OCI-LY3 (cell line): ENCODE measurements around the gene AMOTL1.
"Not testable (repeated sequence)": the region's sequence is repeated elsewhere in the genome, so short reads cannot be mapped to it uniquely, and the experiment has no call there.

Experiments
- H2AFZ ChIP-seq: fragments of 200-600, 300-600 bp; shearing (Covaris generic); 2 replicates; pipeline ENCODE4 v1.6.0; 2014; ENCODE audit warnings: antibody characterized with exemption, low read depth, low read length
- H3K27ac ChIP-seq: fragments of 200-600, 300-600 bp; sonication (generic); 2 replicates; pipeline ENCODE4 v1.5.1; 2014; ENCODE audit warnings: mild to moderate bottlenecking, low read length, moderate library complexity, mixed read lengths
- H3K27me3 ChIP-seq: fragments of 200-600, 300-600 bp; sonication (generic); 2 replicates; pipeline ENCODE4 v1.6.1; 2014; ENCODE audit warnings: low read depth, low read length, mixed read lengths
- H3K36me3 ChIP-seq: fragments of 200-600, 300-600 bp; sonication (generic); replicated peaks from 2 replicates; pipeline ENCODE3; 2014; ENCODE audit warnings: low read depth, low read length, mixed read lengths
- H3K4me1 ChIP-seq: fragments of 300-600, 200-600 bp; sonication (generic); 2 replicates; pipeline ENCODE4 v1.6.1; 2014; ENCODE audit warnings: low read length, mixed read lengths
- H3K4me2 ChIP-seq: fragments of 200-600, 300-600 bp; sonication (generic); 2 replicates; pipeline ENCODE4 v1.6.1; 2014; ENCODE audit warnings: low read length, mixed read lengths
- H3K4me3 ChIP-seq: fragments of 300-600, 200-600 bp; sonication (generic); 2 replicates; pipeline ENCODE4 v1.5.1; 2014; ENCODE audit warnings: antibody characterized with exemption, mild to moderate bottlenecking, low read length, moderate library complexity
- H3K79me2 ChIP-seq: fragments of 300-600, 200-600 bp; shearing (Covaris generic); 2 replicates; pipeline ENCODE4 v1.6.1; 2014; ENCODE audit warnings: mild to moderate bottlenecking, low read length, mixed read lengths
- H3K9ac ChIP-seq: fragments of 300-600, 200-600 bp; shearing (Covaris generic); 2 replicates; pipeline ENCODE4 v1.6.0; 2014; ENCODE audit warnings: mild to moderate bottlenecking, low read length, moderate library complexity
- H3K9me3 ChIP-seq: fragments of 200-600, 300-600 bp; shearing (Covaris generic); 2 replicates; pipeline ENCODE4 v1.6.1; 2014; ENCODE audit warnings: low read length, mixed read lengths; ENCODE audit not compliant: insufficient read depth
- H4K20me1 ChIP-seq: fragments of 200-600, 300-600 bp; sonication (generic); 2 replicates; pipeline ENCODE4 v1.6.1; 2016; ENCODE audit warnings: low read length, mixed read lengths; ENCODE audit not compliant: insufficient read depth
- EZH2phosphoT487 ChIP-seq: fragments of 200-600 bp; shearing (Covaris generic); IDR thresholded peaks from 2 replicates; pipeline ENCODE4 v1.6.1; 2018; ENCODE audit warnings: antibody characterized with exemption, mixed run types, low read depth
- TF ChIP-seq, protein P1 (sequence below): fragments of 200-600, 300-600 bp; sonication (generic); IDR thresholded peaks from 2 replicates; pipeline ENCODE4 v1.5.1; 2014; ENCODE audit warnings: antibody characterized with exemption, low read length, low read depth

The AMOTL1 gene

DNA sequence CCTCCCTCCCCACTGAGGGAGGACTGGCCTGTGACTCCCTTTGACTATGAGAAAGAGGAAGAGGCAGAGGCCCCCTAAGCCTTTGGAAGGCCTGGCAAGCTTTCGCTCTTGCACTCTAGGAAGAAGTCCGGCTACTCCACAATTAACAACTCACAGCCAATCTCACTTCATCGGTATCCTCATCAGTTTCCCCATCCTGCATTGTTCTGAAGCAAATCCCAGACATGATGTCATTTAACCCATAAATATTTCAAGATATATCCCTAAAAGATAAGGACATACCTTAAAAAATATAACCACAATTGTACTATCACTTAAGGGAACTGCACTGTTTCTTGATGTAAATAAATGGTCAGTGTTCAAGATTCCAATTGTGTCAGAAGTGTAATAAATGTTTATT is 142.1 kb downstream of the AMOTL1 start:
- Histone ChIP-seq H3K27ac (no peak overlapping the region), H4K20me1 (no peaks in the 10 kb centered on the region), H3K9ac (no peak overlapping the region), H3K27me3 (no peaks in the 10 kb centered on the region), H3K9me3 (no peaks in the 10 kb centered on the region; the same call in 1 of the 2 replicates), H3K79me2 (no peaks in the 10 kb centered on the region), H2AFZ (no peak overlapping the region), H3K4me3 (no peak overlapping the region), H3K4me2 (no peak overlapping the region), H3K4me1 (no peaks in the 10 kb centered on the region), H3K36me3 (no peaks in the 10 kb centered on the region)
- TF ChIP-seq, protein P1, sequence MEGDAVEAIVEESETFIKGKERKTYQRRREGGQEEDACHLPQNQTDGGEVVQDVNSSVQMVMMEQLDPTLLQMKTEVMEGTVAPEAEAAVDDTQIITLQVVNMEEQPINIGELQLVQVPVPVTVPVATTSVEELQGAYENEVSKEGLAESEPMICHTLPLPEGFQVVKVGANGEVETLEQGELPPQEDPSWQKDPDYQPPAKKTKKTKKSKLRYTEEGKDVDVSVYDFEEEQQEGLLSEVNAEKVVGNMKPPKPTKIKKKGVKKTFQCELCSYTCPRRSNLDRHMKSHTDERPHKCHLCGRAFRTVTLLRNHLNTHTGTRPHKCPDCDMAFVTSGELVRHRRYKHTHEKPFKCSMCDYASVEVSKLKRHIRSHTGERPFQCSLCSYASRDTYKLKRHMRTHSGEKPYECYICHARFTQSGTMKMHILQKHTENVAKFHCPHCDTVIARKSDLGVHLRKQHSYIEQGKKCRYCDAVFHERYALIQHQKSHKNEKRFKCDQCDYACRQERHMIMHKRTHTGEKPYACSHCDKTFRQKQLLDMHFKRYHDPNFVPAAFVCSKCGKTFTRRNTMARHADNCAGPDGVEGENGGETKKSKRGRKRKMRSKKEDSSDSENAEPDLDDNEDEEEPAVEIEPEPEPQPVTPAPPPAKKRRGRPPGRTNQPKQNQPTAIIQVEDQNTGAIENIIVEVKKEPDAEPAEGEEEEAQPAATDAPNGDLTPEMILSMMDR = no peak

DNA sequence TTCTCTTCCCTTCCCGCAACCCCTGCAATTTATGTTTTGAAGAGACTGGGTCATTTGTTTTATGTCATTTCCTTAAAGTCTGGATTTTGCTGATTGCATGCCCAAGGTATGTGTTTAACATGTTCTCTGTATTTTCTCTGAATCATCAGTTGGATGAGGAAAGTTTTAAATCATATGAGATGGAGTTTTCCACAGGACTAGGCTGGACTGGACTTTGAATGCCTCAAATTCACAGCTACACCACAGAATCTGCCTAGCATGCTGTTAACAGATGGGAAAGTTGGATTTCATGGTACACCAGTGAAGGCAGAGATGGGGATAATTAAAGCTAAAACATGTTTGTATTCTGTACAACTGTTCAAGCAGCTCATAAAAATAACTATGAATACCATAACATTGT is 142.6 kb downstream of the AMOTL1 start:
- Histone ChIP-seq H2AFZ (no peak overlapping the region), H3K27ac (no peak overlapping the region), H4K20me1 (no peaks in the 10 kb centered on the region), H3K4me2 (no peak overlapping the region), H3K9ac (no peak overlapping the region), H3K4me1 (no peaks in the 10 kb centered on the region), H3K79me2 (no peaks in the 10 kb centered on the region), H3K27me3 (no peaks in the 10 kb centered on the region), H3K4me3 (no peak overlapping the region), H3K9me3 (no peaks in the 10 kb centered on the region; the same call in 1 of the 2 replicates), H3K36me3 (no peaks in the 10 kb centered on the region)
- TF ChIP-seq EZH2phosphoT487 = no peak
- TF ChIP-seq, protein P1 = no peak

DNA sequence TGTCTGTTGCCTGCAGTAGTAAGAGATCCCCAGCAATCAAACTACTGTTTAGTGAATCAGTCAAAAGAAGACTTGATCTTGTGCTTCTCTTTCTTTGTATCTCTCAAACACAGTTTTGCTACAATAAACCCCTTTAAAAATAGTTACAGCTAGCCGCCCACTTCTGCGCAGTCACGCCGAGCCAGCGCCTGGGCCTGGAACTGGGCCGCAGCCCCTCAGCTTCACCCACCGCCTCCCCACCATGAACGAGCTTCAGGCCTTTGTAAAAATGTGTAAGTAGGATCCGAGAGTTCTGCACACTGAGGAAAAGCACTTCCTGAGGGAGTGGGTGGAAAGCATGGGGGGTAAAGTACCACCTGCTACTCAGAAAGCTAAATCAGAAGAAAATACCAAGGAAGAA is 144.7 kb downstream of the AMOTL1 start:
- H3K9ac ChIP-seq = no peak overlapping the region
- no peak overlapping the region for H3K4me2 ChIP-seq
- no peak overlapping the region for H2AFZ ChIP-seq
- no peaks in the 10 kb centered on the region for H3K79me2 ChIP-seq
- no peaks in the 10 kb centered on the region for H4K20me1 ChIP-seq
- TF ChIP-seq, protein P1 = no peak
- no peak for TF ChIP-seq EZH2phosphoT487
- no peaks in the 10 kb centered on the region for H3K36me3 ChIP-seq
- H3K9me3 ChIP-seq = no peaks in the 10 kb centered on the region
- H3K4me1 ChIP-seq = no peaks in the 10 kb centered on the region
- H3K4me3 ChIP-seq = no peak overlapping the region
- no peaks in the 10 kb centered on the region for H3K27me3 ChIP-seq
- H3K27ac ChIP-seq = no peak overlapping the region

DNA sequence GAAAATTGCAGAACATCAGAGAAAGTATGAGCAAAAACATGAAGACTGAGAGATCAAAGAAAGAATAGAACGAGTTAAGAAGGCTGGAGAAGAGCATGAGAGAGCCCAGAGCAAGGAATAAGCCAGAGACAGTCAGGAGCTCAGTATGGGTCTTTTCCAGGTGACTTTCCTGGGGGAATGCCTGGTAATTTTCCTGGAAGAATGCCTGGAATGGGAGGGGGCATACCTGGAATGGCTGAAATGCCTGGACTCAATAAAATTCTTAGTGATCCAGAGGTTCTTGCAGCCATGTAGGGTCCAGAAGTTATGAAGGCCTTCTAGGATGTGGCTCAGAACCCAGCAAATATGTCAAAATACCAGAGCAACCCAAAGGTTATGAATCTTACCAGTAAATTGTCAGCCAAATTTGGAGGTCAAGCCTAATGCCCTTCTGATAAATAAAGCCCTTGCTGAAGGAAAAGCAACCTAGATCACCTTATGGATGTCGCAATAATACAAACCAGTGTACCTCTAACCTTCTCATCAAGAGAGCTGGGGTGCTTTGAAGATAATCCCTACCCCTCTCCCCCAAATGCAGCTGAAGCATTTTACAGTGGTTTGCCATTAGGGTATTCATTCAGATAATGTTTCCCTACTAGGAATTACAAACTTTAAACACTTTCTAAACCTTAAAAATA is 145.7 kb downstream of the AMOTL1 start:
- not testable (repeated sequence) for H3K79me2 ChIP-seq, H3K4me1 ChIP-seq, H3K36me3 ChIP-seq, H3K4me2 ChIP-seq, H3K27ac ChIP-seq, H4K20me1 ChIP-seq, H2AFZ ChIP-seq, H3K27me3 ChIP-seq, H3K9me3 ChIP-seq, H3K9ac ChIP-seq, H3K4me3 ChIP-seq
